OCI-LY3 (cell line): ENCODE results near the gene ZSCAN10.

Source experiments
- H2AFZ ChIP-seq: fragments of 200-600, 300-600 bp; shearing (Covaris generic); 2 replicates; pipeline ENCODE4 v1.6.0; 2014; ENCODE audit warnings: antibody characterized with exemption, low read depth, low read length
- H3K27ac ChIP-seq: fragments of 200-600, 300-600 bp; sonication (generic); 2 replicates; pipeline ENCODE4 v1.5.1; 2014; ENCODE audit warnings: mild to moderate bottlenecking, low read length, moderate library complexity, mixed read lengths
- H3K27me3 ChIP-seq: fragments of 200-600, 300-600 bp; sonication (generic); 2 replicates; pipeline ENCODE4 v1.6.1; 2014; ENCODE audit warnings: low read depth, low read length, mixed read lengths
- H3K36me3 ChIP-seq: fragments of 200-600, 300-600 bp; sonication (generic); replicated peaks from 2 replicates; pipeline ENCODE3; 2014; ENCODE audit warnings: low read depth, low read length, mixed read lengths
- H3K4me1 ChIP-seq: fragments of 300-600, 200-600 bp; sonication (generic); 2 replicates; pipeline ENCODE4 v1.6.1; 2014; ENCODE audit warnings: low read length, mixed read lengths
- H3K4me2 ChIP-seq: fragments of 200-600, 300-600 bp; sonication (generic); 2 replicates; pipeline ENCODE4 v1.6.1; 2014; ENCODE audit warnings: low read length, mixed read lengths
- H3K4me3 ChIP-seq: fragments of 300-600, 200-600 bp; sonication (generic); 2 replicates; pipeline ENCODE4 v1.5.1; 2014; ENCODE audit warnings: antibody characterized with exemption, mild to moderate bottlenecking, low read length, moderate library complexity
- H3K79me2 ChIP-seq: fragments of 300-600, 200-600 bp; shearing (Covaris generic); 2 replicates; pipeline ENCODE4 v1.6.1; 2014; ENCODE audit warnings: mild to moderate bottlenecking, low read length, mixed read lengths
- H3K9ac ChIP-seq: fragments of 300-600, 200-600 bp; shearing (Covaris generic); 2 replicates; pipeline ENCODE4 v1.6.0; 2014; ENCODE audit warnings: mild to moderate bottlenecking, low read length, moderate library complexity
- H3K9me3 ChIP-seq: fragments of 200-600, 300-600 bp; shearing (Covaris generic); 2 replicates; pipeline ENCODE4 v1.6.1; 2014; ENCODE audit warnings: low read length, mixed read lengths; ENCODE audit not compliant: insufficient read depth
- H4K20me1 ChIP-seq: fragments of 200-600, 300-600 bp; sonication (generic); 2 replicates; pipeline ENCODE4 v1.6.1; 2016; ENCODE audit warnings: low read length, mixed read lengths; ENCODE audit not compliant: insufficient read depth
- CTCF ChIP-seq: fragments of 200-600, 300-600 bp; sonication (generic); IDR thresholded peaks from 2 replicates; pipeline ENCODE4 v1.5.1; 2014; ENCODE audit warnings: antibody characterized with exemption, low read length, low read depth
- EZH2phosphoT487 ChIP-seq: fragments of 200-600 bp; shearing (Covaris generic); IDR thresholded peaks from 2 replicates; pipeline ENCODE4 v1.6.1; 2018; ENCODE audit warnings: antibody characterized with exemption, mixed run types, low read depth

ZSCAN10 gene

GRCh38 chr16:3059041-3059722 is 39.9 kb downstream of the ZSCAN10 start:
- H3K4me2 ChIP-seq: peak overlapping the region; percentile 98
- H3K4me1 ChIP-seq: peaks cover 6% of the 10 kb centered on the region
- peak overlapping the region; percentile 93 for H2AFZ ChIP-seq
- H3K36me3 ChIP-seq: no peaks in the 10 kb centered on the region
- no peaks in the 10 kb centered on the region for H3K9me3 ChIP-seq
- peak overlapping the region; percentile 19; the same call in 1 of the 2 replicates for H3K27ac ChIP-seq
- H4K20me1 ChIP-seq: 0 out of 2 replicates have a peak, but pooled peaks cover 4% of the 10 kb centered on the region
- H3K9ac ChIP-seq: peak overlapping the region; percentile 88
- no peaks in the 10 kb centered on the region for H3K79me2 ChIP-seq
- TF ChIP-seq CTCF: peak; percentile 60
- TF ChIP-seq EZH2phosphoT487: no peak
- peaks cover 5% of the 10 kb centered on the region; the same call in 1 of the 2 replicates for H3K27me3 ChIP-seq
- peak overlapping the region; percentile 82 for H3K4me3 ChIP-seq

- H3K9ac ChIP-seq: peak overlapping the region; percentile 88
- H3K4me2 ChIP-seq: peak overlapping the region; percentile 93
- H3K4me1 ChIP-seq: peaks cover 6% of the 10 kb centered on the region
- peak overlapping the region; percentile 19; the same call in 1 of the 2 replicates for H3K27ac ChIP-seq
- no peaks in the 10 kb centered on the region for H3K79me2 ChIP-seq
- H3K36me3 ChIP-seq: no peaks in the 10 kb centered on the region
- H4K20me1 ChIP-seq: 0 out of 2 replicates have a peak, but pooled peaks cover 4% of the 10 kb centered on the region
- H3K9me3 ChIP-seq: no peaks in the 10 kb centered on the region
- TF ChIP-seq EZH2phosphoT487 (no peak), CTCF (peak; percentile 40)
- H2AFZ ChIP-seq: peak overlapping the region; percentile 35; the same call in 1 of the 2 replicates
- H3K27me3 ChIP-seq: peaks cover 5% of the 10 kb centered on the region; the same call in 1 of the 2 replicates
- H3K4me3 ChIP-seq: peak overlapping the region; percentile 82
These were observed 40.7 kb downstream of the ZSCAN10 start for GRCh38 chr16:3058139-3059030.

GRCh38 chr16:3057181-3058138 is 41.6 kb downstream of the ZSCAN10 start:
- no peak overlapping the region for H3K9ac ChIP-seq
- H3K27me3 ChIP-seq: peaks cover 5% of the 10 kb centered on the region; the same call in 1 of the 2 replicates
- H3K36me3 ChIP-seq: no peaks in the 10 kb centered on the region
- TF ChIP-seq CTCF (no peak), EZH2phosphoT487 (no peak)
- H3K27ac ChIP-seq: no peak overlapping the region
- no peaks in the 10 kb centered on the region for H3K9me3 ChIP-seq
- 0 out of 2 replicates have a peak, but pooled peaks cover 4% of the 10 kb centered on the region for H4K20me1 ChIP-seq
- peaks cover 6% of the 10 kb centered on the region for H3K4me1 ChIP-seq
- H3K4me2 ChIP-seq: peak overlapping the region; percentile 93
- no peaks in the 10 kb centered on the region for H3K79me2 ChIP-seq
- peak overlapping the region; percentile 82 for H3K4me3 ChIP-seq
- no peak overlapping the region for H2AFZ ChIP-seq
